T-helper 1 cell treated with Interleukin-12 subunit alpha and Interleukin-12 subunit beta and Interleukin-4 antibody, amounts not matched to agents 30 ng/mL and 1 ng/mL, for 36 hours (primary cell): Measurements from ENCODE around the gene CHID1. TPM values are rescaled to one million over a fixed set of nuclear protein-coding genes. Genes with fewer than 3 reads are reported as not detected.

ENCODE experiments used
- intact Hi-C: fragments of 100-400 bp; cut with micrococcal nuclease; formaldehyde crosslinking; loops from one replicate; pipeline ENCODE4 v1.15.1; 2024
- total RNA-seq: library from RNA; stranded (reverse); gene quantifications from 2 replicates; pipeline ENCODE4 v1.2.3, GENCODE V29; 2022

The CHID1 gene
- 53.4 and 54.7 TPM in 2 replicates for total RNA-seq

GRCh38 chr11:910589-911030 is at the start of gene CHID1:
Gene CHID1, minus strand, starts transcription at chr11:910810. Its CDS starts 5,994 bp downstream, at chr11:904816.
- intact Hi-C loops = loop anchor here (1.0 to 5.0 kb wide), 5 partner anchors 15 to 352 kb away; partner anchors contain the start of genes AP2A2, DEAF1, POLR2L and TMEM80

GRCh38 chr11:959608-960007 is 49.0 kb upstream of the CHID1 start:
- intact Hi-C loops = loop anchor here (1.0 kb wide), 1 partner anchor 19 kb away; no protein-coding TSS in a partner anchor

- intact Hi-C loops = no loop called here
Observed at GRCh38 chr11:959027-959426, 48.4 kb upstream of the CHID1 start.

GRCh38 chr11:958101-958500 is 47.5 kb upstream of the CHID1 start:
- intact Hi-C loops = no loop called here

- intact Hi-C loops = no loop called here
Observed at GRCh38 chr11:957212-957920, 46.8 kb upstream of the CHID1 start.

- intact Hi-C loops = no loop called here
Observed at GRCh38 chr11:955154-956063, 44.8 kb upstream of the CHID1 start.

GRCh38 chr11:954392-955153 is 44.0 kb upstream of the CHID1 start:
- intact Hi-C loops = no loop called here

GRCh38 chr11:953512-953911 is 42.9 kb upstream of the CHID1 start:
- intact Hi-C loops = no loop called here

- intact Hi-C loops = no loop called here
Observed at GRCh38 chr11:952406-953385, 42.1 kb upstream of the CHID1 start.

GRCh38 chr11:951507-951906 is 40.9 kb upstream of the CHID1 start:
- intact Hi-C loops = no loop called here

- intact Hi-C loops = no loop called here
Observed at GRCh38 chr11:947744-948143, 37.1 kb upstream of the CHID1 start.

GRCh38 chr11:945986-946385 is 35.4 kb upstream of the CHID1 start:
- intact Hi-C loops = no loop called here

- intact Hi-C loops = no loop called here
Observed at GRCh38 chr11:944711-945470, 34.3 kb upstream of the CHID1 start.

- intact Hi-C loops = no loop called here
Observed at GRCh38 chr11:942823-943222, 32.2 kb upstream of the CHID1 start.

GRCh38 chr11:940496-941135 is 30.0 kb upstream of the CHID1 start:
- intact Hi-C loops = loop anchor here (1.0 kb wide), 1 partner anchor 20 kb away; no protein-coding TSS in a partner anchor

- intact Hi-C loops = no loop called here
Observed at GRCh38 chr11:937841-938261, 27.2 kb upstream of the CHID1 start.

GRCh38 chr11:936199-936598 is 25.6 kb upstream of the CHID1 start:
- intact Hi-C loops = no loop called here

GRCh38 chr11:934527-934926 is 23.9 kb upstream of the CHID1 start:
- intact Hi-C loops = no loop called here

GRCh38 chr11:933936-934335 is 23.3 kb upstream of the CHID1 start:
- intact Hi-C loops = no loop called here
